HK-2 (cell line): ENCODE data around the gene BBS2.

ENCODE experiments used
- DNase-seq: peaks from one replicate; pipeline ENCODE4 v3.0.0-alpha.2; 2018; ENCODE audit not compliant: unreplicated experiment

BBS2 gene

GRCh38 chr16:56477096-56477878, 42.5 kb downstream of the BBS2 start:
- peak; percentile 44 for DNase-seq

GRCh38 chr16:56475201-56475600, 44.6 kb downstream of the BBS2 start:
- DNase-seq = no peak

GRCh38 chr16:56470666-56471065, 49.2 kb downstream of the BBS2 start:
- no peak for DNase-seq

- no peak for DNase-seq
Measured at GRCh38 chr16:56470232-56470631, 49.6 kb downstream of the BBS2 start.

- no peak for DNase-seq
Measured at GRCh38 chr16:56469748-56470147, 50.1 kb downstream of the BBS2 start.

- DNase-seq = no peak
Measured at GRCh38 chr16:56468800-56469199, 51.0 kb downstream of the BBS2 start.

- DNase-seq = no peak
Measured at GRCh38 chr16:56466344-56466743, 53.5 kb downstream of the BBS2 start.

- no peak for DNase-seq
Measured at GRCh38 chr16:56463153-56463552, 56.7 kb downstream of the BBS2 start.

GRCh38 chr16:56462064-56462796, 57.6 kb downstream of the BBS2 start:
- no peak for DNase-seq

- DNase-seq = no peak
Measured at GRCh38 chr16:56460101-56460500, 59.7 kb downstream of the BBS2 start.

GRCh38 chr16:56457927-56458470, 61.8 kb downstream of the BBS2 start:
- DNase-seq = no peak

GRCh38 chr16:56451753-56452689, 67.8 kb downstream of the BBS2 start:
- peak; percentile 45 for DNase-seq

GRCh38 chr16:56450986-56451752, 68.7 kb downstream of the BBS2 start, which contains the start of the genes NUDT21 and OGFOD1:
Gene NUDT21 (minus strand): TSS chr16:56451332. CDS start chr16:56451202, 130 bp downstream.
Gene OGFOD1 (plus strand): TSS chr16:56451554. CDS start chr16:56451613, 59 bp downstream.
- peak; percentile 94 for DNase-seq

GRCh38 chr16:56450275-56450985, 69.4 kb downstream of the BBS2 start:
- no peak for DNase-seq

- no peak for DNase-seq
Measured at GRCh38 chr16:56448005-56448404, 71.8 kb downstream of the BBS2 start.

GRCh38 chr16:56447286-56447685, 72.5 kb downstream of the BBS2 start:
- no peak for DNase-seq

GRCh38 chr16:56438038-56438437, 81.8 kb downstream of the BBS2 start:
- DNase-seq = no peak

GRCh38 chr16:56436258-56436657, 83.6 kb downstream of the BBS2 start:
- DNase-seq = no peak
